GM21447 (cell line): ENCODE results near the gene SCAF8.
"Not testable (repeated sequence)": the region's sequence is repeated elsewhere in the genome, so short reads cannot be mapped to it uniquely, and the experiment has no call there.

Experiments used
- ATAC-seq: cut with Tn5 transposase; IDR thresholded peaks from one replicate; pipeline ENCODE4 v1.9.1; 2021; ENCODE audit not compliant: unreplicated experiment

Gene SCAF8

DNA sequence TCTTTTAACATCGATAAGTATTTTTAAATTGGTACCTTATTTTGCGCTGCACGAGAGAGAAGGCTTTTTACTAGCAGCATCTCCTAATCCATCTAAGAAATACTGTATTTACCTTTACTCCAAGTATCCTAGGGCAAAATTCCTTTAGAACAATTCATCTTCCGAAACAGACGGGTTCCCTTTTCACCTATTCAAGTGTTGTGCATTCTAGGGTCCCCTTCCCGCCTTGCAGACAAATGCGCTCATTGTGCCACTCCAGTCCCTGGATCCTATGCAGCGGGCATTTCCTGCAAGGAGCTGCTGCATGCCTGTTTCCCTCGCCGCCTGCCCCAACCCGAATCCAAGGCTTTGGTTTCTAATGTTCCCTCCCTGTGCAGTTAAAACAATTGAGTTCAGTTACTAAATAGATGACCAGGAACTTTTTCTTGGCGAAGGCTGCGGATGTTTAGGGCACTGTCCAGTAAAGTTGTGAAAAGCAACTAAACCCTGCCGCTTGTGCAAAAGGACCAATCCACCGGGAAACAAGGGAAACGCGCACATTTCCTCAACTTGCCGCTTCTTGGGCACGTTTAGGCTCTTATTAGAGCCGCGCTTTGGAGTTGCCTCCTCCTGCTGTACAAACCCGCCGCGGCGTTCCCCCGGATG, 556 bp upstream of the SCAF8 start:
- ATAC-seq, result no peak

DNA sequence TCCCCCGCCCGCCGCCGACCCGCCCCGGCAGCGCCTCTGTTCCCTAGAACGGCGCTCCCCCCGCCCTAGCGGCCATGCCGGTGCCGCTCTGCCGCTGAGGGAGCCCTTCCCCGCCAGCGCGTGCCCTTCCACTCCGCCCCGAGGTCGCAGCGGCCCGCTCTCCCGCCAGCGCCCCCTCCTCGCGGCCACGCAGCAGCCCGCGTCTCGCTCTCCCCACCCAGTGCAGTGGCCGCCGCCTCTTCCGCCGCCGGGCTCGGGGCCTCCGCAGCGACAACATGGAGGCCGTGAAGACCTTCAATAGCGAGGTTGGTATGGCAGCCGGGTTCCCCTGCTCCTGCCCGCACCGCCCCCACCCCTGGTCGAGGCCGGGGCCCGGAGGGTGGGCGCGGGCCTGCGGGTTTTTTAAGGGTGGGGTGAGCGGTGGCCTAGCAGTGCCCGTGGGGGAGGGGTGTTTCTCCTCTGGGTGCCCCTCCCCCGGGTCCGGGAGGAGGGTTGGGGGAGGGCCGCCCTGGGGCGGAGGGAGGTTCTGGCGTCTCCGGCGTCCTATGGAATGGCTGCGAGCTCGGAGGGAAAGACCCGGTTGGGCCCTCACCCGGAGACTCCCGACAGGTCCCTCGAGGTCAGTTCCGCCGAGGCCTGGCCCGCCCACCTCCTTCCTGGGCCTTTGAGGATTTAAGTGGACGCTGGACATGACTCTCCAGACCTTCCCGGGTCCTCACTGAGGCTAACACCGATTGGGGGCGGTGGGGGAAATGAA, 588 bp downstream of the SCAF8 start:
- ATAC-seq, result peak; percentile 77

DNA sequence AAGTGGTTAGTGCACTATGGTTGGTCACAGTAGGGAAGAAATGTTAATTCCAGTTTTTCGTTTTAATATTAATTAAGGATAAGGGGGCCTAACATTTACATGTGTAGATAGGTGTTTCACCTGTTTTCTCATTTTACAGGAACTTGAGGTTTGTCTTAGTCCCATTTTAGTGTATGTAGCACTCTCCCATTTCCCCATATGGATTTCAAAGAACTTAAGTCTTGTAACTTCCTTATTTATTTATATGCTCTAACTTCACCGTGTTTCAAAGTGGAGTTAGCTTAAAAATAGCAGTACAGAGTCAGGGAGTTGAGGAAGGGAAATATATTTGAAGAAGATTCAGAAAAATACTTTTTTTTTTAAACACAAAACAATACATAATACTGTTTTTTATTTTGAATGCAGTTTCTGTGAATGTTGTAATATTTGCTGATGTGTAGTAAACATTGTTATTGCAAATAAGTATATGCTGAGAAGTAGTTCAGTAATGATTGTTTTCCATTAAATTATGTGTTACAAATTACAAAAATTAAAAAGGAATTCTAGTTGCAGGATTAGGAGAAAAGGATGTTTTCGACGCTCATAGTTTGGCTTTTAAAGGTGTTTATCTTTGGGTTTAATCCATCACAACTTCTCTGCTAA, 3.5 kb downstream of the SCAF8 start:
- ATAC-seq, result no peak

DNA sequence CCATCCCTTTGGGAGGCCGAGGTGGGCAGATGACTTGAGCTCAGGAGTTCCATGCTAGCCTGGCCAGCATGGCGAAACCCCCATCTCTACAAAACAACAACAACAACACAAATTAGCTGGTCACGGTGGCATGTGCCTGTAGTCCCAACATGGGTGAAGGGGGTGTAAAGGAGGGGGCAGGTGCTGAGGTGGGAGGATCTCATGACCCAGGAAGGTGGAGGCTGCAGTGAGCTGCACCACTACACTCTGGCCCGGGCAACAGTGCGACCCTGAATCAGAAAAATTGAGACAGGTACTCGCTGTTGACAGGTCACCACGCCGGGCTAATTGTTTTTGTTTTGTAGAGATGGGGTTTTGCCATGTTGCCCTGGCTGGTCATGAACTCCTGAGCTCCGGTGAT, 4.2 kb downstream of the SCAF8 start:
- ATAC-seq, result no peak

DNA sequence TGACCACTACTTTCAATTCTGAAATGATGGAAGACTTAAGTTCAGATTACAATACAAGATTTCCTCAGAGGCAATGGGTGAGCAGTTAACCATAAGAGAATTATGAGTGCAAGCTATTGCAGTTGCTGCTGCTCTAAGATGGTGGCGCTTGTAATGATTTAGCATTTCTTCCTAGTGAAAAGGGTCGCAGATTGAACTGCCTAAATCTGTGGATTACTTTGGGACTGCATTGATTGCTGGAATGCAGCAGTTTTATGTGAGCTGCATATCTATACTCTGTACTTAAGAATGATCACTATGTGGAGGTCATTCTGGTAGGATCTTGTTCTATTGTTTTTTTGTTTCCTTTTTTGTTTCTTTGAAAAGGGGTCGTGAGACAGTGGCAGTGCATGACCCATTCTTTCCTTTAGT, 5.3 kb downstream of the SCAF8 start:
- no peak for ATAC-seq

DNA sequence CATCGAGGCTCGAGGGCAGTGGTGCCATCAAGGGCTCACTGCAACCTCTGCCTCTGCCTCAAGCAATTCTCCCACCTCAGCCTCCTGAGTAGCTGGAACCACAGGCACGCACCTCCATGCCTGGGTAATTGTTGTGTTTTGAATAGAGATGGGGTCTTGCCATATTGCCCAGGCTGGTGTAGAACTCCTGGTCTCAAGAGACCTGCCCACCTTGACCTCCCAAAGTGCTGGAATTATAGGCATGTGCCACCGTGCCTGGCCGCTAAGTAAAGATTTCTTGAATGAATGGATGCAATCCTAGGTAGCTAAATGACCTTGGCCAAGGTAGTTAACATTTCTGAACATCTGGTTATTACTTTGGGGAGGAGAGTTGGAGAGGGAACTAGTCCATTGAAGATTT, 7.4 kb downstream of the SCAF8 start:
- ATAC-seq, result no peak

DNA sequence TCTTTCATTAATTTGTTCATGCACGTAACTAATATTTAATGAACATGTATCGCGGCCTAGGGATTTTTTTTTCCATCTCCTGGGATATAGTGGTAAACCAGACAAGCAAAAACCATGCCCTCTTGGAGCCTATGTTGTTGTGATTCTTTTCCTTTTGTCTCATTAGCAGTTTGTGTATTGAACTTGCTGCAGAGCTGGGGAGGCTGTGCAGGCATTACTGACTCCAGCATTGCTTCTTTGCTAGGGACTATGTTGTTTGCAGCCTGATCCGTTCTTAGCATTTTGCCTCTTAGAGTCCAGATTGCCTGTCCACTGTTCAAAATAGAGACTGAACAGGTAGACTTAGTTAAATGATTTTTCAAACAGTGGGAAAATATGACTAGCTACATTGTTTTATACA, 9.7 kb downstream of the SCAF8 start:
- ATAC-seq, result no peak

DNA sequence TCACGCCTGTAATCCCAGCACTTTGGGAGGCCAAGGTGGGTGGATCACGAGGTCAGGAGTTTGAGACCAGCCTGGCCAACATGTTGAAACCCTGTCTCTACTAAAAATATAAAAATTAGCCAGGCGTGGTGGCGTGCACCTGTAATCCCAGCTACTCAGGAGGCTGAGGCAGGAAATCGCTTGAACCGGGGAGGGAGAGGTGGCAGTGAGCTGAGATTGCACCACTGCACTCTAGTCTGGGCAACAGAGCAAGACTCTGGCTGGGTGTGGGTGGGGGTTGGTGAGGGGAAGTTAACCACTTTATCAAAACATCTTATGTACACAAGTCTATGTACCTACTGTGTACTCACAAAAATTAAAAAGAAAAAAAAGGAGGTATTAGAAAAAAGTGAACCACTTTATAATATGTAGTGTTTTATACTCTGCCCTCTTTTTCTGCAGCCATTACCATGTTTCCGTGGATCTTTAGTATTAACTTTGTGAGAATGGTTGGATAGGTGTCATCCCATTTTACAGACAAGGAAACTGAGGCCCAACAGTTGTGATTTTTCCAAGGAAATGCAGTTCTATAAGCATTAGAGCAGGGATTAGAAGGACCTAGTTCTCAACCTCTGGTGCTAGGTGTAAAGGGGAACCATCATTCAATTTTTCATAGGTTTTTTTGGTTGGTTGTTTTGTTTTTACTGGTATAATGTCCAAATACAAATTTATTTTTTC, 11.0 kb downstream of the SCAF8 start:
- ATAC-seq, result not testable (repeated sequence)

DNA sequence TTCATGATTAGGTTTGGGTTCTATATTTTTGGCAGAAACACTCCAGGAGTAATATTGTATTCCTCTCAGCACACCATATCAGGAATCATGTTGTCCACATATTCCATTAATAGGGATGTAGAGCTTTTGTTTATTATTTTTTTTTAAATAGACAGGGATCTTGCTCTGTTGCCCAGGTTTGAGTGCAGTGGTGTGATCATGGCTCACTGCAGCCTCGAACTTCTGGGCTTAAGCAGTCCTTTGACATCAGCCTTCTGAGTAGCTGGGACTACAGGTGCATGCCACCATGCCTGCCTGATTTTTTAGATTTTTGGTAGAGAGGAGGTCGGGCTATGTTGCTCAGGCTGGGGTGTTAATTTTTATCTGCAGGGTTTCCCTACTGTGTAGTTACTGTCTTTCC, 12.0 kb downstream of the SCAF8 start:
- no peak for ATAC-seq

DNA sequence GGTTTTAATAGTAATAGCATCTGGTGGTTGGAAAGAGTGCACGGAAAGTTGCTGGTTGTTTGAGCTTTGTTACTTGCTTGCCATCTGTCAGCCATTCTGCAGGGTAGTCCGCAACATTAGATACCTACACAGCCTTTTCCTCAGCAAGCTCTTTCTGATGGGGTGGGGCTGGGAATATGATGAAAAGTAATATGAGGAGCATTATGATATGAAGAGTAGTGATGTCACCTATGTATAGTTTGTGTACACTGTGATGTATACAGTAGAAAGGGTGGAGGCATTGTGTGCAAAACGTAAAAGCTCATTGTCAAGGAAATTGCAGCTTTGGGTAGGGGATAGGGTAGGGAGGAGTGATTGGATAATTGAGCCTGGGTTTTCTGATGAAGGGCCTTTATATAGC, 16.1 kb downstream of the SCAF8 start:
- ATAC-seq, result no peak

DNA sequence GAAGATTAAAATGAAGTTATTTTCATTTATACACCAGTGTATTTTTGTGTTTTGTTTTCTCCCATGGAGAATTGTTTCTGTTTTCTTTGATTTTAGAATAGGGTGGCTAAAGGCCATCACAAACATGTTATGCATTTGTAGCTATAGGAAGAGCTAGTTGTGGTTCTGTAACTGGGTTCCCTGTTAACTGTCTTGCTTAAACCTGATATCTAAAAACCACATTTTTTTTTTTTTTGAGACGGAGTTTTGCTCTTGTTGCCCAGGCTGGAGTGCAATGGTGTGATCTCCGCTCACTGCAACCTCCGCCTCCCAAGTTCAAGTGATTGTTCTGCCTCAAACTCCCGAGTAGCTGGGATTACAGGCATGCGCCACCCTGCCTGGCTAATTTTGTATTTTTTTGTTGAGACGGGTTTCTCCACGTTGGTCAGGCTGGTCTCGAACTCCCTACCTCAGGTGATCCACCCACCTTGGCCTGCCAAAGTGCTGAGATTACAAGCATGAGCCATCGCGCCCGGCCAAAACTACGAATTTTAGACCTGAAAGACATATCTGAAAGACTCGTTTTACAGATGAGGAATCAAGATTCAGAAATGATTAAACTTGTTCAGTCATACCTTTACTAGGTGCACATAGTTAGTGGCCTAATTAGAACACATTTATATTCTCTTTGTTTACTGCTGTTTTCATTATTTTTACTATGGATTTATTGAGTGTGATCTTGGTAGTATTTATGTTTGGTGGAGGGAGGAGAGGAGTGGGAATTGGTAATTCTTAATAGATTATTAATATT, 18.0 kb downstream of the SCAF8 start:
- ATAC-seq, result no peak

DNA sequence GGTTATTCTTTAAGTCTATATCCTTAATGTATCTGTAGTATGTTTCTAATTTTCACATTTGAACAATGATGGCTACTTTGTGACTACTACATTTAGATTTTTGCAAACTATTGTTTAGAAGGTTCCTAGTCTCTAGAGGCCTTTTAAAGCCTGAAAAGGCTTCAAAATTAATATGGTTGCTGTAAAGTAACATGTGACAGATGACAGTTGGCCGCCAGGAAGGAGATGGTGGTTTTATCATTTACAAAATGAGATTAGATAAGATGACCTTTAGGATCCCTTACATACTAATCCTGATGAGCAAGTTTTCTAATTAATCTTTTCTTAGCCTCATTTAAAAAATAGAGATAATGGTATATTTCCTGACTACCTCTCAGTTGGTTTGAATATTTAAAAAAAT, 18.8 kb downstream of the SCAF8 start:
- ATAC-seq, result no peak

DNA sequence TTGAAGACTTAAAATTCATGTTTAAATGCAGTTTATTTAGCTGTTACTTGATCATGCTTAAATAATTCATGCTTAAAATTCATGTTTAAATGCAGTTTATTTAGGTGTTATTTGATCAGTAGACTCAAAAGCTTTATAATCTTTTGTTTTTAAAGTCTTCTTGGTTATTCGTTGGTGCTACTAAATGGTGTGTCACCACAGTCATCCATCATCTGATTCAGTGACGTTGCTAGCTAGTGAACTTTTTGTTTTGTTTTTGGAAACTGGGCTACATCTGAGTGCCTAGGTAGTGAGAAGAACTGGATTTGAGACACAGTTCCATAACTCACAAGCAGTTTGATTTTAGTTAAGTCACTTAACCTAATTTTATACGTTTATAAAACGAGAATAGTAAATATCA, 20.9 kb downstream of the SCAF8 start:
- ATAC-seq, result no peak

DNA sequence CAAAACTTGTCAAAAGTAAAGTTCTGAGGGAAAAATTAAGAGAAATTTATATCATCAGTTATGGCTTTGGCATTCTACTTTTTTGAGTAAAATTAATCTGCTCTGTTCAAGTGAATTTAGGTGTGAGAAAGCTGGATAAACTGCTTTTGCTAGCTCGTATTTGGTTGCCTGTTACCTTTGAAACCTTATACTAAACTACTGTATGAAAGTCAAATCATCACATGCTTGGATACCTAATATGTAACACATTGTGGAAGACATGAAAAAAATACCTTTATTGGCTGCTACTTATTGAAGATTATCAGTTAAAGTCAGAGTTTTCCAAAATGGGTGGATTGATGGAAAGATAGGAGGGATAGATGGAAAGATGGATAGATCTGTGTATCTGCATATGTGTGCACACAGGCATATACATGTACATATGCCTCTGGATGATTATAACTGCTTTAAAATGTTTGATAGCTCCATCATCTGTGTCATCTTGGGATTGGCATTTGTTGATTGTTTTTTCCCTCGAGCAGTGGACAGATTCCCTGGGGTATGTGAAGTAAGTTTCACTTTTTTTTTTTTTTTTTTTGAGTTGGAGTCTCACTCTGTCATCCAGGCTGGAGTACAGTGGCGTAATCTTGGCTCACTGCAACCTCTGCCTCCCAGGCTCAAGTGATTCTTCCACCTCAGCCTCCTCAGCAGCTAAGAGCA, 24.3 kb downstream of the SCAF8 start:
- no peak for ATAC-seq

DNA sequence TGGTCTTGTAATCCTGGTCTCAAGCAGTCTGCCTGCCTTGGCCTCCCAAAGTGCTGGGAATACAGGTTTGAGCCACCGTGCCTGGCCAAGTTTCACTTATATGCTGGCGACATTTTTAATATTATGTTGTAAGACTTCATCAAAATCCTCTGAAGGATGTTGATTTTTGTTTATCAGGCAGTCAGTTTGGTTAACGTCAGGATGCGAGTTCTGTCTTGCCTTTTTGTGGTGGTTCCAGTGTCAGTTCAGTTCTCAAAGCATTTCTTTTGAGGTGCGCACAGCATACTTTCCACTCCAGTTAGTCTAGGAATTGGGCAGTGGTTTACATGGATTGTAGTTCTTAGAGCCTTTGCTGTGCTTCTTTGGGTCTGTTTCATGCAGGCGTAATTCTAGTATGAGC, 24.9 kb downstream of the SCAF8 start:
- ATAC-seq, result no peak

DNA sequence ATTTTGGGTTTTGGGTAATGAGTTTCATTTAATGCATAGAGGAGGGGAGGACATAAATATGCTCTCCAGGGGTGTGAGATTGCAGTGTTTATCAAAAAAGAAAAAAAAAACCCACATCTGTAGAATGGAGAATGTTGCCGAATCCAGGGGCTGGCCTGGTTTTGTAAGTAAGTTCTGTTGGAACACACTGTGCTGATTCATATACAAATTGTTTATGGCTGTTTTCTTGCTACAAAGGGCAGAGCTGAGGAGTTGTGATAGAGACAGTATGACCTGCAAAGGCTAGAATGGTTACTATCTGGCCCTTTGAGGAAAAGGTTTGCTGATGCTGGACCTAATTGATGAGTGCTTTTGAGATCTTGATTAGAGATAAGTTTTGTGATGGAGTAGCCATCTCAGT, 30.4 kb downstream of the SCAF8 start:
- no peak for ATAC-seq

DNA sequence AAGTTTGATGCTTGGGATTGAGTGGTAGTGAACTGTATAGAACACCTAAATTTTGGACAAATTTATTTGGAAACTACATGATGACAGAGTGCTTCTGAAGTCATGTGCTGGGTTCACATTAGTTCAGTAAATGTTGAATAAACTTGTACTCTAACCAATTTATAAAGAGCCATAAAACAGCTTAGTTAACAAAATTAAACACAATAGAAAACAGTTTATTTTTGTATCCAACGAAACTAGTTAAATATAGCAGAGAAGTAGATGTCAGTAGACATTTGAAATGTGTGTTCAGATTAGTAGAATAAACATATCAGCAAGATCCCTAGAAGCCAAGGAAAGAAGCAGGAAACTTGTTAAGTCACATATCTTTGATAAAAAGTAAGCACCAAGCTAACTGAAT, 32.1 kb downstream of the SCAF8 start:
- no peak for ATAC-seq

DNA sequence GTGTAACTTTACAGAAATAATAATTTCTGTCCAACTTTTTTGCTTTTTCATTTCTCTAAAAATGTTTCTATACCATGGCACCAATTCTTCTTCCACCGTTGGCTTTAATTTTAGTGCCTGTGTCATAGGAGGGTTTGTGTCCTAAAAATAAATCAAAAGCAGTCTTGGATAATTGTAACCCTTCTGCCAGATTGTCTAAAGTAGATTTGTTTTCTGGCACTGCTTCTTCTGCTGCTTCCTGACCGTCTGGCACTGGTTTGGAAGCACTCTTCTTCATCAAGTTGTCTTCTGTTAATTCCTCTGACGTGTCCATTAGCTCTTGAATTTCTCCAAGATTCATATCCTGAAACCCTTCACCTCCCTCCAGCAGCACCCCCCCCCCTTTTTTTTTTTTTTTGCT, 33.1 kb downstream of the SCAF8 start:
- ATAC-seq, result no peak

DNA sequence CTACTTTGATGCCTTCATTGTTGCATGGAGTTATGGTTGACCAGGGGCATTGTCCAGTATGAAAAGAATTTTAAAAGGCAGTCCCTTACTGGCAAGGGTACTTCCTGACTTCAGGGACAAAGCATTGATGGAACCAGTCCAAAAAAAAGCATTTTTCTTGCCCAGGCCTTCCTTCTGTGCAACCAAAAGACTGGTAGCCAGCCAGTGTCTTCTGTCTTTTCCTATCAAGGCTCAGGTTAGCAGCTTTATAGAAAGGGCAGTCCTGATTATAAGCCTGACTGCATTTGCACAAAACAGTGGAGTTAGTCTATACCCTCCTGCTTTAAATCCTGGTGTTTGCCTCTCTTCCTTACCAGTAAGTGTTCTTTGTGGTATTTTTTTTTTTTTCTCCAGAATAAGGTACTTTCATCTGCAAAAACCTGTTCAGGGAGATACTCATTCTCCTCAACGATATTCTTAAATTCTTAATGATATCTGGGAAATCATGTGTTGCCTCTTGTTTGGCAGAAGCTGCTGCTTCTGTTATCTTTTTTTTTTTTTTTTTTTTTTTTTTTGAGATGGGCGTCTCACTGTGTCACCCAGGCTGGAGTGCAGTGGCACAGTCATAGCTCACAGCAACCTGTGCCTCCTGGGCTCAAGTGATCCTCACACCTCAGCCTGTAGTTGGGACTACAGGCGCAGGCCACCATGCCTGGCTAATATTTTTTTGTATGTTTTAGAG, 33.9 kb downstream of the SCAF8 start:
- no peak for ATAC-seq

DNA sequence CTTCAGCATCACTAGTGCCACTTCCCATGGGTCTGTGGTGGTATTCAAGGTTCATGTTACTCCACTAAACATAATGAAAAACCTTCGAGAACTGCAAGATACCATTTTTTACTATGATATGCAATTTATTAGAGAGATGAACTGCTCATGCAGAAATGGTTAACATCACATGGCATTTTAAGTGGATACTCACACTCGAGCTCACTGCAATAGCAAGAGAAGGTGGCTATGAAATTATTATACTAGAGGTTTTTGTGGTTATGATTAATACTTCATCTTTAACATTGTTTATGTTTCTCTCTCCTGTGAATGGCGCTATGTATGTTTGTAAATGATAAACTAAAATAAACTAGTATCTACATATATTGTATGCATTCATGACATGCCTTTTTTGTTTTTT, 35.1 kb downstream of the SCAF8 start:
- ATAC-seq, result no peak
